ENCODE data around the gene IFT81. TPM values are rescaled to one million over a fixed set of nuclear protein-coding genes. Genes with fewer than 3 reads are reported as not detected.
"Not testable (repeated sequence)": the region's sequence is repeated elsewhere in the genome, so short reads cannot be mapped to it uniquely, and the experiment has no call there.

IFT81 gene
- total RNA-seq, 1 donor from 2014 or later = 18.7 TPM

- Mint-ChIP-seq H3K4me1 (ENCODE audit: unreplicated experiment) (peaks cover 12% of the 10 kb centered on the region), H3K36me3 (ENCODE audit: low read depth, unreplicated experiment) (peaks cover 3% of the 10 kb centered on the region), H3K27me3 (ENCODE audit: unreplicated experiment) (peaks cover 8% of the 10 kb centered on the region), H3K9me3 (ENCODE audit: unreplicated experiment) (no peaks in the 10 kb centered on the region), H3K4me3 (ENCODE audit: unreplicated experiment) (no peak overlapping the region), H3K27ac (ENCODE audit: unreplicated experiment) (peak overlapping the region; percentile 9)
- TF ChIP-seq CTCF (IDR thresholded peaks at IDR 0.05; ENCODE audit: unreplicated experiment) = no peak
- DNase-seq (ENCODE audit: low spot score) = no peak
Measured at GRCh38 chr12:110080410-110080809, 43.7 kb upstream of the IFT81 start.

DNA sequence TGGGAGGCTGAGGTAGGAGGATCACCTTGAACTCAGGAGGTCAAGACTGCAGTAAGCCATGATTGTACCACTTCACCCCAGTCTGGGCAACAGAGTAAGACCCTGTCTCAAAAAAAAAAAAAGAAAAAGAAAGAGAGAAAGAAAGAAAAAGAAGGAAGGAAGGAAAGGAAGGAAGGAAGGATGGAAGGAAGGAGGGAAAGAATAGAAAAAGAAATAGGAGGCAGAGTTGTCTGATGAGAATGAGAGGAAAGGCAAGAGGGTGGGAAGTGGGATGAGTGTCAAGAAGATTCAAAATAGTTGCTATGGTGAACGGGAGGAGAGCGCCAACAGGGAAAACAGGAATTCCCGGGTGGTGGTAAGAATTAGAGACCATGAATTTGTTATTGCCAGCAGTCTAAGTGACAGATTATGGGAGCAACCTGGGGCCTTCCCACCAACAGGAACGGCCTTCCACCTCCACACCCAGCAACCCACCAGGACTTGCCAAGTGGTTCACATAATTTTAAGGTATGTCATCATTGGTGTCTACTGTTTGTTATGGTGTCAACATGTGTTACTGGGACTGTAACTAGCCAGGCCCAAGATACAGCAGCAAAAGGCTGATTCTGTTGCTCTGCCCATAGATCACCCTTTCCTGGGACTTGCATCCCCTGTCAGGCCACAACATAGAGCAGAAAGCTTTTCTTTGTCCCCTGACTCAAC lies 39.7 kb upstream of the IFT81 start:
- peaks cover 4% of the 10 kb centered on the region for H3K27me3 Mint-ChIP-seq (ENCODE audit: unreplicated experiment)
- no peak overlapping the region for H3K27ac Mint-ChIP-seq (ENCODE audit: unreplicated experiment)
- no peaks in the 10 kb centered on the region for H3K9me3 Mint-ChIP-seq (ENCODE audit: unreplicated experiment)
- DNase-seq (ENCODE audit: low spot score) = no peak
- TF ChIP-seq CTCF (IDR thresholded peaks at IDR 0.05; ENCODE audit: unreplicated experiment) = no peak
- H3K36me3 Mint-ChIP-seq (ENCODE audit: low read depth, unreplicated experiment) = peaks cover 7% of the 10 kb centered on the region
- H3K4me3 Mint-ChIP-seq (ENCODE audit: unreplicated experiment) = no peak overlapping the region
- peaks cover 21% of the 10 kb centered on the region for H3K4me1 Mint-ChIP-seq (ENCODE audit: unreplicated experiment)

- H3K27me3 Mint-ChIP-seq (ENCODE audit: unreplicated experiment); H3K4me3 Mint-ChIP-seq (ENCODE audit: unreplicated experiment); H3K9me3 Mint-ChIP-seq (ENCODE audit: unreplicated experiment); H3K36me3 Mint-ChIP-seq (ENCODE audit: low read depth, unreplicated experiment); DNase-seq (ENCODE audit: low spot score); H3K27ac Mint-ChIP-seq (ENCODE audit: unreplicated experiment): not testable (repeated sequence)
- H3K4me1 Mint-ChIP-seq (ENCODE audit: unreplicated experiment) = peaks cover 16% of the 10 kb centered on the region
Measured at GRCh38 chr12:110088216-110088615, 35.9 kb upstream of the IFT81 start.

DNA sequence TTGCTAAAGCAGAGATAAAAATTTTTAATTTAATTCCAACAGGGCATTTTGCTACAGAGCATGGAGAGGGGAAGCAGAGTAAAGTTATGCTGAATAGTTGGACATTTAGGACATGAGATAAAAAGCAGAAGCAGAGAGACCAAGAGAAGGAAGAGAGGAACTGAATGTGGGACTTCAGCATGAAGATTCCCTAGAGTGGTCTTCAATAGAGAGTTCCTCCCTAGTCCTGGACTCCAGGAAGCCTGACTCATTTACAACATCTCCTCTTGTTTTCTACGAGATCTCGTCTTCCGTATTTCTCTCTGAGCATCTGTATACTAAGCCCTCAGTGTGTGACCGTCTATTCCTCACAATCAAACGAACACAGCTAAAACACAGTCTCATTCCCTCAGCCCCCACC lies 35.2 kb upstream of the IFT81 start:
- no peaks in the 10 kb centered on the region for H3K9me3 Mint-ChIP-seq (ENCODE audit: unreplicated experiment)
- peaks cover 16% of the 10 kb centered on the region for H3K4me1 Mint-ChIP-seq (ENCODE audit: unreplicated experiment)
- H3K4me3 Mint-ChIP-seq (ENCODE audit: unreplicated experiment) = no peak overlapping the region
- no peak for DNase-seq (ENCODE audit: low spot score)
- H3K27ac Mint-ChIP-seq (ENCODE audit: unreplicated experiment) = no peak overlapping the region
- TF ChIP-seq CTCF (IDR thresholded peaks at IDR 0.05; ENCODE audit: unreplicated experiment) = no peak
- peaks cover 4% of the 10 kb centered on the region for H3K36me3 Mint-ChIP-seq (ENCODE audit: low read depth, unreplicated experiment)
- peaks cover 4% of the 10 kb centered on the region for H3K27me3 Mint-ChIP-seq (ENCODE audit: unreplicated experiment)

DNA sequence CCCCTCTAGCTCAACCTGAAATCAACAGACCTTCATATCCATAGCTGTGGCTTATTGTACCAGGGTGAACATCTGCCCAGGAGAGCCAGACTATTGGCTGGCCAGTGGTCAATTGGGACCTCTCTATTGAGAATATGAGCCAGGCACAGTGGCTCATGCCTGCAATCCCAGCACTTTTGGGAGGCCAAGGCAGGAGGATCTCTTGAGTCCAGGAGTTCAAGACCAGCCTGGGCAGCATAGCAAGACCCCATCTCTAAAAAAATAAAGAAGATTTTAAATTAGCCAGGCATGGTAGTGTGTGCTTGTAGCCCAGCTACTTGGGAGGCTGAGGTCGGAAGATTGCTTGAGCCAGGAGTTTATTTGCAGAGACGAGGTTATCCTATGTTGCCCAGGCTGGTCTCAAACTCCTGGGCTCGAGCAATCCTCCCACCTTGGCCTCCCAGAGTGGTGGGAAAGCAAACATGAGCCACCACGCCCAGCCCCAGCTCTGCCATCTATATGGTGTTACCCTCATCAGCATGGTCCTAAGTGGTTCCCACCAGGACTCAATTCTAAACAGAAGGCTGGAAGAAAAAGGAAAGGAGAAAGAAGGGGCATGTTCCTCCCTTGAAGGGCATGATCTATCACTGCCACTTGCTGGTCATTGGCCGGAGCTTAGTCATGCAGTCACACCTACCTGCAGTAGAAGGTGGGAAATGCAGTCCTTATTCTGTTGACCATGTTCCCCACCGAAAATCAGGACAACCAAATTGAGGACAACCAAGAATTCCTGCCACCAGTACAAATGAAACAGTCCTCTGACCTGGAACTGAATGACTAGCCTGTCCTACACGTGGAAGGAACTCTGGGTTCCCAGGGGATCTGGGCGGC lies 33.7 kb upstream of the IFT81 start:
- no peak overlapping the region for H3K27ac Mint-ChIP-seq (ENCODE audit: unreplicated experiment)
- H3K4me3 Mint-ChIP-seq (ENCODE audit: unreplicated experiment) = no peak overlapping the region
- no peak for DNase-seq (ENCODE audit: low spot score)
- peaks cover 16% of the 10 kb centered on the region for H3K4me1 Mint-ChIP-seq (ENCODE audit: unreplicated experiment)
- TF ChIP-seq CTCF (IDR thresholded peaks at IDR 0.05; ENCODE audit: unreplicated experiment) = no peak
- no peaks in the 10 kb centered on the region for H3K9me3 Mint-ChIP-seq (ENCODE audit: unreplicated experiment)
- peaks cover 7% of the 10 kb centered on the region for H3K27me3 Mint-ChIP-seq (ENCODE audit: unreplicated experiment)
- H3K36me3 Mint-ChIP-seq (ENCODE audit: low read depth, unreplicated experiment) = peaks cover 4% of the 10 kb centered on the region
